Psoas muscle (tissue), 8 donors: Measurements from ENCODE around the gene NAP1L1. TPM values are rescaled to one million over a fixed set of nuclear protein-coding genes. Genes with fewer than 3 reads are reported as not detected.

Source experiments
- ATAC-seq, 4 donors: fragments of 200-7000 bp; cut with Tn5 transposase; one replicate each; pipeline ENCODE4 v1.9.1; 2020; ENCODE audit warnings: moderate library complexity in 3 of 4, mild to moderate bottlenecking in 2 of 4
- DNase-seq, 2 donors: peaks; one replicate each; pipeline ENCODE4 v3.0.0-alpha.2; 2020
- H3K27ac ChIP-seq: fragments of 200-600 bp; one replicate; pipeline ENCODE4 v1.8.0; 2022
- H3K27me3 ChIP-seq, 3 donors: fragments of 200-600 bp in 1 of 3; one replicate each; pipeline versions ENCODE4 v1.6.1 to v1.8.0; 2013 to 2022; ENCODE audit warnings: low read length in 2 of 3, mild to moderate bottlenecking in 2 of 3, moderate library complexity in 1 of 3; ENCODE audit not compliant: insufficient read depth in 3 of 3
- H3K36me3 ChIP-seq, 2 donors: fragments of 200-600 bp in 1 of 2; one replicate each; pipeline versions ENCODE4 v1.6.1 to v1.8.0; 2013 to 2022; ENCODE audit warnings: low read depth in 1 of 2, mild to moderate bottlenecking in 1 of 2, moderate library complexity in 1 of 2; ENCODE audit not compliant: insufficient read depth in 1 of 2
- H3K4me1 ChIP-seq: fragments of 200-600 bp; one replicate; pipeline ENCODE4 v1.8.0; 2022
- H3K4me3 ChIP-seq: fragments of 200-600 bp; one replicate; pipeline ENCODE4 v1.8.0; 2022; ENCODE audit warnings: mild to moderate bottlenecking
- H3K9me3 ChIP-seq: fragments of 200-600 bp; one replicate; pipeline ENCODE4 v1.8.0; 2022
- WGBS, 3 donors: extraction: QIAGEN DNeasy Blood & Tissue Kit; methylation state at CpG; one replicate each; pipeline versions ENCODE4 v1.1.6 to v1.1.7; 2013; 5-methylcytosine and 5-hydroxymethylcytosine counted together
- intact Hi-C, 2 donors: fragments of 100-400 bp; cut with DNase I; formaldehyde crosslinking; loops; one replicate each; pipeline versions ENCODE4 v1.11.0 to v1.14.2; 2022
- polyA plus RNA-seq, 3 donors: library from polyadenylated mRNA; stranded (reverse); fragments of 200-250 nt; gene quantifications; one replicate each; pipeline ENCODE4 v1.2.3, GENCODE V29; 2013
- total RNA-seq, 4 donors: library from RNA; stranded (reverse); fragmentation: NEBNext Ultra II Directional in 2 of 4; extraction: Animal tissue kit (Norgen Biotek cat#: 25700) in 2 of 4; gene quantifications; one replicate each; pipeline versions ENCODE4 v1.2.1 to v1.2.4, GENCODE V29; 2021 to 2023
- TF ChIP-seq, protein P1 (sequence below): fragments of 200-600 bp; IDR thresholded peaks from one replicate; pipeline ENCODE4 v1.8.0; 2022; ENCODE audit warnings: antibody characterized with exemption
- donor health status: healthy with polysubstance abuse.
- donor health status: DM: no; HTN: no; CAD: no; lungs with moderate emphysema.
- donor health status: Bipolar disorder and iron deficiency.
- donor health status: healthy.
- donor health status: DM: yes; HTN: yes; CAD: no.
- donor health status: DM: no; HTN: no; CAD: no.
- donor health status: DM: no; HTN: no; CAD: no.
- donor health status: DM: yes; HTN: yes; CAD: no.

NAP1L1 gene
- total and polyA plus RNA-seq, 7 donors: 201 to 341 (median 281) TPM

DNA sequence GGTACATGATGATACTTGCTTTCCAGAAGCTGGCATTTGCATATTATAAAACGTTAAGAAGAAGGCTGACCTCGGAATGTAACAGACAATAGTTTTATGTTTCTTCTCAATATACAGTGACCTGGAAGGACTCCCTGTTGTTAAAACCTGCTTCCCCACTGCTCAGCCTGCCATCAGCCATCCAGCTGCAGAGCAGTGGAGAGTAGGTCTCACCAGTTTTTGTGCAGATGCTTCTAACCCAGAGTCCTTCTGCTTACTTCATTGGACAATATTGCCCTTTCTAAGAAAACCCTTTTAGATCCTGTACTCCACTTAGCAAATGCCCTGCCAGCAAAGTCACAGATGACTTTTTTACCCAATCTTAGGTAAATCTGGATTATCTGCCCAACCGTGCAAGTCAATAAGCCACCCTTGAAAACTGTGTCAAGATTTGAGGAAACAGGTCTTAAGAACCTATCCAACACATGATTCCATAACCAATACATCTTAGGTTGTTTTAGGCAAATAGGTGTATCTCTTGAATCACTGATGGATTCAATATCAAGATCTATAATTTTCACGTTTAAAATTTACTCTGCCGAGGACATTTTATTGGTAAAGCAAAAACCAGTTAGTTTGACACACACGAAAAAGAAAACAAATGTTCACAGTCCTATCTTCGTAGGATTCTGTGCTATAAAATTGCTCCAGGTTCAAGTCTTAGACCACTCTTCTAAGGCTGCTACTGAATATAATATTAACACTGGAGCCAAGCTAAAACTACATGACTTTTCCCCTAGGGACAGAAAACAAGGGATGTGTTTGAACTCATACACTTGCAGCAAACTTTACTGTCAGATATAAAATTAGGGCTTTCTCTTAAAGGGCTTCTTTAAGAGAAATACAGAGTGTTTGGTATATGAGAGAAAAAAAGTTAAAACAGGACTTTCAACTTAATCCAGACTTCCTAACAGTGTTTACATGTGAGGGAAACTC is 58.6 kb downstream of the NAP1L1 start:
- no peaks in the 10 kb centered on the region for H3K9me3 ChIP-seq
- no peak for DNase-seq
- H3K4me1 ChIP-seq: no peaks in the 10 kb centered on the region
- TF ChIP-seq, protein P1, sequence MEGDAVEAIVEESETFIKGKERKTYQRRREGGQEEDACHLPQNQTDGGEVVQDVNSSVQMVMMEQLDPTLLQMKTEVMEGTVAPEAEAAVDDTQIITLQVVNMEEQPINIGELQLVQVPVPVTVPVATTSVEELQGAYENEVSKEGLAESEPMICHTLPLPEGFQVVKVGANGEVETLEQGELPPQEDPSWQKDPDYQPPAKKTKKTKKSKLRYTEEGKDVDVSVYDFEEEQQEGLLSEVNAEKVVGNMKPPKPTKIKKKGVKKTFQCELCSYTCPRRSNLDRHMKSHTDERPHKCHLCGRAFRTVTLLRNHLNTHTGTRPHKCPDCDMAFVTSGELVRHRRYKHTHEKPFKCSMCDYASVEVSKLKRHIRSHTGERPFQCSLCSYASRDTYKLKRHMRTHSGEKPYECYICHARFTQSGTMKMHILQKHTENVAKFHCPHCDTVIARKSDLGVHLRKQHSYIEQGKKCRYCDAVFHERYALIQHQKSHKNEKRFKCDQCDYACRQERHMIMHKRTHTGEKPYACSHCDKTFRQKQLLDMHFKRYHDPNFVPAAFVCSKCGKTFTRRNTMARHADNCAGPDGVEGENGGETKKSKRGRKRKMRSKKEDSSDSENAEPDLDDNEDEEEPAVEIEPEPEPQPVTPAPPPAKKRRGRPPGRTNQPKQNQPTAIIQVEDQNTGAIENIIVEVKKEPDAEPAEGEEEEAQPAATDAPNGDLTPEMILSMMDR: no peak
- 75 to 84% (median 82%) methylated on average over 7 of the region's 7 CpGs for WGBS, 3 donors
- no peak overlapping the region for H3K4me3 ChIP-seq
- H3K27me3 ChIP-seq: peaks cover 0 to 41% (median 3%) of the 10 kb centered on the region in 3 donors
- H3K27ac ChIP-seq: no peak overlapping the region
- intact Hi-C loops: loop anchor here in 1 of 2 donors (5.0 kb wide), 1 partner anchor 209 kb away; no protein-coding TSS in a partner anchor
- ATAC-seq: no peak
- H3K36me3 ChIP-seq: no peaks in the 10 kb centered on the region

DNA sequence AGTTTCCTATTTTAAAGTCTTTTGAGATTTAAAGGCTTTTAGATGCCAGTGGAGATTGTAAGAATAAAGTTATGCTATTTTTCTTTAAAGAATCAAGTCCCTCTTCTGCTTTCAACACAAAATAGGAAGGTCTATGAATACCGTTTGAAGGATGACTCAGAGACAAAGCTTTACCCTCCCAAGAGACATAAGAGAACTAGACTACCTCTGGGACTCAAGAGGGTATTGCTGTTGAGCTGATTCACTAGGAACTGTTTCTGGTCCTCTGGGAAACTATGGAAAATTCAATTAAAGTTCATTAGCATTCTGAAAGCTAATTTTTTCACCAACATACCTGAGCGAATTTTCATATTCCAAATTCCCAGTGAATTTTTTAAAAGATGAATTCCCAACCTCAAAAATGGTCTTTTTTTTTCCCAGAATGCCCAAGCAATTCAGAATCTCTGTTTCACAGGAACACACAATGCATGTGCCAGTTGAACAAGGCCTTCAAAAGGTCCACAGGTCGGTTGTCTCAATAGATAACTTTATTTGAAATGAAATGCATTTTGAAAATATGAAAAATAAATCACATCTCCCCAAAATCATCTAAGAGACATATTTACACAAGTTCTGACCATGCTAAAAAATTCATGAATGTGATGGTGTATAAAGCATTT is 59.4 kb downstream of the NAP1L1 start:
- H3K4me1 ChIP-seq: no peaks in the 10 kb centered on the region
- intact Hi-C loops: loop anchor here in 1 of 2 donors (5.0 kb wide), 1 partner anchor 208 kb away; no protein-coding TSS in a partner anchor
- ATAC-seq: no peak
- no peaks in the 10 kb centered on the region for H3K36me3 ChIP-seq
- peaks cover 0 to 38% (median 3%) of the 10 kb centered on the region in 3 donors for H3K27me3 ChIP-seq
- TF ChIP-seq, protein P1: no peak
- H3K27ac ChIP-seq: no peak overlapping the region
- H3K9me3 ChIP-seq: no peaks in the 10 kb centered on the region
- 71 to 79% (median 75%) methylated on average over 3 of the region's 3 CpGs for WGBS, 3 donors
- no peak for DNase-seq
- no peak overlapping the region for H3K4me3 ChIP-seq

GRCh38 chr12:76024102-76024781 is 60.2 kb downstream of the NAP1L1 start:
- Histone ChIP-seq H3K4me3 (no peak overlapping the region), H3K36me3 (no peaks in the 10 kb centered on the region), H3K27ac (no peak overlapping the region), H3K4me1 (no peaks in the 10 kb centered on the region), H3K9me3 (no peaks in the 10 kb centered on the region), H3K27me3 (peaks cover 0 to 30% (median 0%) of the 10 kb centered on the region in 3 donors)
- intact Hi-C loops: no loop called here
- TF ChIP-seq, protein P1: no peak
- ATAC-seq (no peak), DNase-seq (no peak)
- 88 to 95% (median 89%) methylated on average over 8 of the region's 8 CpGs for WGBS, 3 donors

- TF ChIP-seq, protein P1: no peak
- Histone ChIP-seq H3K27ac (no peak overlapping the region), H3K36me3 (no peaks in the 10 kb centered on the region), H3K9me3 (no peaks in the 10 kb centered on the region), H3K4me1 (no peaks in the 10 kb centered on the region), H3K27me3 (peaks cover 0 to 21% (median 0%) of the 10 kb centered on the region in 3 donors), H3K4me3 (no peak overlapping the region)
- DNase-seq: no peak
- intact Hi-C loops: no loop called here
- ATAC-seq: no peak
- 81 to 89% (median 85%) methylated on average over 2 of the region's 2 CpGs for WGBS, 3 donors
These were observed 61.3 kb downstream of the NAP1L1 start for GRCh38 chr12:76023069-76023690.
